Activated T-helper 1 cell treated with anti-CD3 and anti-CD28 coated beads, Interleukin-12 subunit alpha, Interleukin-12 subunit beta, Interleukin-2, Interleukin-4 antibody, amounts not matched to agents 30 ng/mL and 10 ng/mL and 1 ng/mL, durations not matched to agents 14 hours and 24 hours and 36 hours (primary cell): ENCODE data around the gene HDAC5. TPM values are rescaled to one million over a fixed set of nuclear protein-coding genes. Genes with fewer than 3 reads are reported as not detected.

Experiments
- DNase-seq: peaks from one replicate; pipeline ENCODE4 v3.0.0; 2021; ENCODE audit warnings: low spot score
- H3K27ac Mint-ChIP-seq: one replicate; pipeline ENCODE4 v1.8.0; 2021; ENCODE audit warnings: mild to moderate bottlenecking, mixed read lengths
- H3K27me3 Mint-ChIP-seq: one replicate; pipeline ENCODE4 v1.8.0; 2022; ENCODE audit warnings: mild to moderate bottlenecking, moderate library complexity, mixed read lengths; ENCODE audit not compliant: insufficient read depth
- H3K36me3 Mint-ChIP-seq: one replicate; pipeline ENCODE4 v1.8.0; 2021; ENCODE audit warnings: low read depth, mixed read lengths
- H3K4me1 Mint-ChIP-seq: one replicate; pipeline ENCODE4 v1.8.0; 2021; ENCODE audit warnings: low read depth, mixed read lengths
- H3K4me3 Mint-ChIP-seq: one replicate; pipeline ENCODE4 v1.8.0; 2021; ENCODE audit warnings: mild to moderate bottlenecking, moderate library complexity, mixed read lengths
- H3K9me3 Mint-ChIP-seq: one replicate; pipeline ENCODE4 v1.8.0; 2021; ENCODE audit warnings: mixed read lengths
- intact Hi-C: fragments of 100-400 bp; cut with micrococcal nuclease; formaldehyde crosslinking; loops from one replicate; pipeline ENCODE4 v1.15.1; 2024
- total RNA-seq: library from RNA; stranded (reverse); gene quantifications from 2 replicates; pipeline ENCODE4 v1.2.3, GENCODE V29; 2022

Gene HDAC5
- total RNA-seq, 1 donor from 2014 or later: 20.6 TPM

GRCh38 chr17:44030482-44030881 lies 93.0 kb downstream of the HDAC5 start:
- no peak for DNase-seq
- H3K4me3 Mint-ChIP-seq: no peak overlapping the region
- no peaks in the 10 kb centered on the region for H3K9me3 Mint-ChIP-seq
- peaks cover 20% of the 10 kb centered on the region for H3K4me1 Mint-ChIP-seq
- intact Hi-C loops: no loop called here
- no peak overlapping the region for H3K27ac Mint-ChIP-seq
- peaks cover 31% of the 10 kb centered on the region for H3K36me3 Mint-ChIP-seq
- H3K27me3 Mint-ChIP-seq: no peaks in the 10 kb centered on the region

GRCh38 chr17:44029736-44030135 lies 93.7 kb downstream of the HDAC5 start:
- intact Hi-C loops: no loop called here
- Mint-ChIP-seq H3K27me3 (no peaks in the 10 kb centered on the region), H3K4me1 (peaks cover 20% of the 10 kb centered on the region), H3K9me3 (no peaks in the 10 kb centered on the region), H3K36me3 (peaks cover 30% of the 10 kb centered on the region), H3K27ac (no peak overlapping the region), H3K4me3 (no peak overlapping the region)
- DNase-seq: no peak

Other genes starting within 250 kb of the HDAC5 start
- gene MPP2, start 216.1 kb downstream of the HDAC5 start, total RNA-seq: 0.91 and 1.4 TPM in 2 replicates
- not detected in 2 replicates for gene PPY, start 181.2 kb downstream of the HDAC5 start, total RNA-seq
- gene PYY, start 169.7 kb downstream of the HDAC5 start, total RNA-seq: 0.36 TPM in 1 of 2 replicates, not detected in the other
- 0.39 and 0.60 TPM in 2 replicates for gene NAGS, start 119.0 kb downstream of the HDAC5 start, total RNA-seq
- gene TMEM101, start 108.7 kb downstream of the HDAC5 start, total RNA-seq: 31.6 and 32.8 TPM in 2 replicates
- gene LSM12, start 57.0 kb downstream of the HDAC5 start, total RNA-seq: 93.9 and 95.4 TPM in 2 replicates
- gene G6PC3, start 52.9 kb downstream of the HDAC5 start, total RNA-seq: 33.5 and 34.9 TPM in 2 replicates
- gene HROB, start 18.3 kb upstream of the HDAC5 start, total RNA-seq: 23.0 and 23.1 TPM in 2 replicates
- 0.31 and 0.42 TPM in 2 replicates for gene ASB16, start 47.1 kb upstream of the HDAC5 start, total RNA-seq
- gene TMUB2, start 63.3 kb upstream of the HDAC5 start, total RNA-seq: 17.3 and 18.7 TPM in 2 replicates
- gene ATXN7L3, start 76.2 kb upstream of the HDAC5 start, total RNA-seq: 125 and 126 TPM in 2 replicates
- gene UBTF, start 96.0 kb upstream of the HDAC5 start, total RNA-seq: 201 and 215 TPM in 2 replicates
- not detected in 2 replicates for gene SLC4A1, start 144.5 kb upstream of the HDAC5 start, total RNA-seq
- 0.13 and 0.22 TPM in 2 replicates for gene RUNDC3A, start 185.0 kb upstream of the HDAC5 start, total RNA-seq
- gene SLC25A39, start 201.2 kb upstream of the HDAC5 start, total RNA-seq: 169 and 180 TPM in 2 replicates
- gene GRN, start 221.7 kb upstream of the HDAC5 start, total RNA-seq: 32.7 and 42.9 TPM in 2 replicates
- 0.10 and 0.29 TPM in 2 replicates for gene FAM171A2, start 240.2 kb upstream of the HDAC5 start, total RNA-seq